Ramos (cell line): ENCODE results near the gene POLR1C.
"Not testable (repeated sequence)": the region's sequence is repeated elsewhere in the genome, so short reads cannot be mapped to it uniquely, and the experiment has no call there.

Source experiments
- in situ Hi-C: fragments of 300-500 bp; cut with MboI; formaldehyde crosslinking; loops from one replicate; pipeline ENCODE4 v1.14.3; 2022; ENCODE audit warnings: low sequenced_read_pairs; ENCODE audit not compliant: unreplicated experiment

The POLR1C gene

DNA sequence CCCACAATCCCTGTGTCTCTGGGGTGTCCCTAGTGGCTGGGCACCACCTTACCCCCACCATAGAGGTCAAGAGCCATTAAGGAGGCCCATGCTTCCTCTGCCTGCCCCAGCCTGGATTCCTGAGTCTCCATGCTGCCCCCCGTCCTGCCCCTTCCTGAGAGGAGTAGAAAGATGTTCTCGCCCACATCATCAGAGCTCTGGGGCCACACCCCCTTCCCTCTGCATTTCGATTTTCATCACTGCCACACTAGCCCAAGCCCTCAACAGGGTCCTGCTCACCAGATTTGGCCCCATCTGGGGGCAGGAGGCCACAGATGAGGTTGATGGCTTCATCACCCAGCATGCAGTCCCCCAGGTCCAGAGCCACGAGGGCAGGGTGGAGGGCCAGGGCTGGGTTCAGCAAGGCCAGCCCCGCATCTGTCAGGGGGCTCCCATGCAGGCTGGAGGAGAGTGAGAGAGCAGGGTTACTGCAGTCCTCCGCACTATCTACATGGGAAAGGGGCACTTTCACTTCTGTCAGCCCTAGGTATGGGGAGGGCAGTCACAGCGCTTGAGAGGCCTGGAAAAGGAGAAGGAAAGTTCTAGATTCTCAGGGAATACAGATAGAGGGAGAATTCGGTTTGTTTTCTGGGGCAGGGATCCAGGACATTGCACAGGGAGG is 8.3 kb upstream of the POLR1C start:
- in situ Hi-C loops, result no loop called here

DNA sequence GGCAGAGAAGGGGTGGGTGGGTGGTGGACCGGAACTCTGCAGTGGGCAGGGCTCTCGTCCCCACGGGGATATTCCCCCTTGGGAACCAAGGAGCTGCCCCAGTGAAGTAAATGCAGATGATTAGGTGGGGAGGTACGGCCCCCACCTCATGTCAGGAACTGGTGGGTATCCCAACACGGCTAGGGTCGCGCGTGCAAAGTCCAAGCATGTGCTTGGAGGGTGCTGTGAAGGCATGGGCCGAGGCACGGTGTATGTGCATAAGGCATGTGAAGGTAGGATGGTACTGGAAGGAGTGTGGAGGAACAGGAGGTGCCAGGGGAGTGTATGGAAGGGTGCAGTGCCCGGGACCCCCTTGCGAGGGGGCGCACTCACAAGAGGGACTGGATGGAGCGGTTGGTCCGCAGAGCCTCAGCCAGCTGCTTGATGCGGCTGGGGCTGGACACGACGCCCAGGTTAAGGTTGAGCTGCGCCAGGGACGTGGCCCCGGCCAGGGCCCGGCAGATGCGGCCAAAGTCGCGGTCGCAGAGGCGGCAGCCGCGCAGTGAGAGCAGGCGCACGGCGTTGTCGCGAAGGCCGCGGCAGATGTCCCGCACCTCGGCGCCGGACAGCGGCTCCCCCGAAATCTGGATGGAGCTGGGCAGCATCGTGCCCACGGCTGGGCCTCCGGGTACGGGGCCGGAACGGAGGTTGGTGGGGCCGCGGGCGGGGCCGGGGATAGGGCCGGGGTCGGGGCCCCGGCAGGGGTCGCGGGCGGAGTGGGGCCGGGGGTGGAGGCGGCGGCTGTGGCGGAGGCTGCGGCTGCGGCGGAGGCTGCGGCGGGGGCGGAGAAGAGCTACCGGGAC is 7.5 kb upstream of the POLR1C start:
- in situ Hi-C loops, result no loop called here

DNA sequence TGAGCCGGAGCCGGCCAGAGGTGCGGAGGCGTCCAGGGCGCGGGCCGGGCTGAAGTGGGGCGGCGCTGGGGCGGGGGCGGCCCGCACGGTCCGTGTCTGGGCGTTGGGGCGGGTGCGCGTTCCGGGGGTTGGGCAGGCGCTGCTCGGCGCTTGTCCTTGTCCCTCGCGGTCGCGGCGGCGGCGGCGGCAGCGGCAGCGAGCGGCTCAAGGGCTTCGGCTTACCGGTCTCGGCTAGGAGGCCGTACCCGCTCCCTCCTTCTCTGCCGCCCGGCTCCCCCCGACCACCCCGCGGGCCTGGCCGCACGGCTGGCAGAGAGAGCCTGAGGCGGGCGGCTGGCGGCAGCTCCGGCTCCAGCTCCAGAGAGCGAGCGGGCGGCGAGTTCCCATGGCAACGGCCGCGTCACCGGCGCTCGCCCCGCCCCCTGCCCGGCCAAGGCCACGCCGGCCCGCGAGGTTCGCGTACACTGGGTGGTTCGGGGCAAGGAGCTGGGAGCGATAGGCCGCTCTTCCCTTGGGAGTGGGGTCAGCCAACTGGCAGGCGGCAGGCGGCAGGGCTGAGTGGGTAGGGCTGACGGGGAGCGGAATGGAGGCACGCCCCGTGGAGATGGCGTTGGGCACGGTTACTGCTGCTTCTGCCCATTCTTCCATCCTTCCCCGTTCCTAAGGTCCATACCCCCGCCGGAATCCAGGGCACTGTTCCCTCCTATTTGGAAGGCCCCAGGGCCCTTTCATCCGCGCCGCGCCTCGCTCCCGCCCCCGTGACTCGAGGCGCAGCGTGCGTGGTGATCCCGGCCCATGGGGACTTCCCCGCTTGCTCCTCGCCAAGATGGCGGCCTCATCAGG is 6.7 kb upstream of the POLR1C start, which contains the start of gene LRRC73:
TSS of gene LRRC73 (minus strand) at position 363 of the 843 bp plus-strand sequence. CDS start 561 bp downstream, outside the sequence.
- in situ Hi-C loops, result no loop called here

- in situ Hi-C loops, result no loop called here
Measured at GRCh38 chr6:43510827-43511163, 6.1 kb upstream of the POLR1C start.

- in situ Hi-C loops, result no loop called here
Measured at GRCh38 chr6:43511824-43512415, 5.0 kb upstream of the POLR1C start.

GRCh38 chr6:43515808-43516207 is 1.1 kb upstream of the POLR1C start:
- in situ Hi-C loops, result no loop called here

DNA sequence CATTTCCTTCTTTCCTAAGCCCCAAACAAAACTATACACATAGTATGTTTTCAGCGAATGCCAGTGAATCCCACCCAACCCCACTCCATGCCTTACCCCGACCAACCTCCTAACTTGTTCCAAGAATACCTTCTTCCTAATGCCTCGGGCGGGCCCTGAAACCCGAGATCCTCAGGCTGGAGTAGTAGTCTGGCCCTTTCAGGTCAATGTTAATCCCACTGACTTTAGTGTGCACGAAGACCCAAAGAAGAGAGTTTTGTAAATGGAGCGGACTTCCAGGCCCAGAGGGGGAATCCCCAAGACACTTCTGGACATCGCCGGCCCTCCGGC is 557 bp upstream of the POLR1C start:
- in situ Hi-C loops, result no loop called here

- in situ Hi-C loops, result no loop called here
Measured at GRCh38 chr6:43517505-43518357, 842 bp downstream of the POLR1C start.

DNA sequence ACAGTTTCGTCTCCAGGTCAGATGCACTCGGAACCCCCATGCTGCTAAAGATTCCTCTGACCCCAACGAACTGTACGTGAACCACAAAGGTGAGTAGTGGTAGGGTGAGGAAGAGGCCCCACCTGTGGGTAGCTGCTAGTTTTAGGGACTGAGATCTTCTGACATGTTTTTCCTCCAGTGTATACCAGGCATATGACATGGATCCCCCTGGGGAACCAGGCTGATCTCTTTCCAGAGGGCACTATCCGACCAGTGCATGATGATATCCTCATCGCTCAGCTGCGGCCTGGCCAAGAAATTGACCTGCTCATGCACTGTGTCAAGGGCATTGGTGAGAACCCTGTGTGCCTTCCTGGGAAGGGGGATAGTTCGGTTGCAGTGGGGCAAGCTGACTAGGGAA is 3.2 kb downstream of the POLR1C start:
- in situ Hi-C loops, result no loop called here

GRCh38 chr6:43521836-43522235 is 4.9 kb downstream of the POLR1C start:
- in situ Hi-C loops, result no loop called here

GRCh38 chr6:43522547-43523261 is 5.8 kb downstream of the POLR1C start:
- in situ Hi-C loops, result no loop called here

GRCh38 chr6:43523284-43523683 is 6.4 kb downstream of the POLR1C start:
- in situ Hi-C loops, result no loop called here

DNA sequence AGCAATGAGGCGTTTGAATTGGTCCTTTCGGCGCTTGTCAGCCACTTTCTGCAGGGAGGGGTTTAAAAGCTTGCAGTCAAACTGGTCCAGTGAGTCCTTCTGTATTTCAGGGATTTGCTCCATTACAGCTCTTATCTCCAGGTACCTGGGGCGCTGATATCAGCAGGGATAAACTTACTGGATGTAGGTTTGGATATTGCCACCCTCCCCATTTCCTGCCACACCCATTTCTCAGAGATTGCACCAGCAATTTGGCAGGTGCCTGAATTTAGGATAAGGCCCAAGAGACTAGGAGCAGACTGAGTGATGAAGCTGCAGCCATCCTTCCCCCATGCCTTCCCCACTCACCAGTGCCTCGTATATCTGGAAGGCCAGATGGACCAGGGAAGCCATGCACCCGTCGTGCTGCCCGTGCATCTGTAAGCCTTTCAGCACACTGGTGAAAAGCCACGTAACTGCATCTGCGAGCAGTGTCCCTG is 7.6 kb downstream of the POLR1C start:
- in situ Hi-C loops, result no loop called here

- in situ Hi-C loops, result no loop called here
Measured at GRCh38 chr6:43532201-43532600, 15.3 kb downstream of the POLR1C start.

DNA sequence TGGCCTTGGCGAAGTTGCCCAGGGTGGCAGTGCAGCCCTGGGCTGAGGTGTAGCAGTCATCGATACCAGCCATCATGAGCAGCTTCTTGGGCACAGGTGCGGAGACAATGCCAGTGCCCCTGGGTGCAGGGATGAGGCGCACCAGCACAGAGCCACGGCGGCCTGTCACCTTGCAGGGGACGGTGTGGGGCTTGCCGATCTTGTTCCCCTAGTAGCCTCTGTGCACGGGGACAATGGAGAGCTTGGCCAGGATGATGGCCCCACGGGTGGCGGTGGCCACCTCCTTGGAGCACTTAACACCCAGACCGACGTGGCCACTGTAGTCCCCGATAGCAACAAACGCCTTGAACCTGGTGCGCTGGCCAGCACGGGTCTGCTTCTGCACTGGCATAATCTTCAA is 22.1 kb downstream of the POLR1C start:
- in situ Hi-C loops, result not testable (repeated sequence)

DNA sequence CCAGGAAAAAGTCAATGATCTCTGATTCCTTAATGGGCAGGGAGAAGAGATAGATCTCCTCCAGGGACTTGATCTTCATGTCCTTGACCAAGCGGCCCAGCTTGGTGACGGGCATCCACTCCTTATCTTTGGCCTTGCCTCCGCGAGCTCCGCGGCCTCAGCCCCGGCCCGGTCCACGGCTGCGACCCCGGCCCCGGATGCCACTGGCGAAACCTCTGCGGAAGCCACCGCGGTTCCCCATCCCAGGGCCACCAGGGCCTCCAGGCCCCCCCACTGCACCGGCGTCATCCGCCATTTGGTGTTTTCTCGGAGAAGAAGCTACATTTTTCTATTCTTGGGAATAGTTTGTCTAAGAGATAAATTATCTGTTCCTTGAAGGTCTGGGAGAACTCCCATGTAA is 22.5 kb downstream of the POLR1C start:
- in situ Hi-C loops, result not testable (repeated sequence)

GRCh38 chr6:43540507-43540906 is 23.6 kb downstream of the POLR1C start:
- in situ Hi-C loops, result no loop called here

- in situ Hi-C loops, result no loop called here
Measured at GRCh38 chr6:43541774-43542471, 25.0 kb downstream of the POLR1C start.
